Measurements from ENCODE around the gene WNT7B.

WNT7B gene

DNA sequence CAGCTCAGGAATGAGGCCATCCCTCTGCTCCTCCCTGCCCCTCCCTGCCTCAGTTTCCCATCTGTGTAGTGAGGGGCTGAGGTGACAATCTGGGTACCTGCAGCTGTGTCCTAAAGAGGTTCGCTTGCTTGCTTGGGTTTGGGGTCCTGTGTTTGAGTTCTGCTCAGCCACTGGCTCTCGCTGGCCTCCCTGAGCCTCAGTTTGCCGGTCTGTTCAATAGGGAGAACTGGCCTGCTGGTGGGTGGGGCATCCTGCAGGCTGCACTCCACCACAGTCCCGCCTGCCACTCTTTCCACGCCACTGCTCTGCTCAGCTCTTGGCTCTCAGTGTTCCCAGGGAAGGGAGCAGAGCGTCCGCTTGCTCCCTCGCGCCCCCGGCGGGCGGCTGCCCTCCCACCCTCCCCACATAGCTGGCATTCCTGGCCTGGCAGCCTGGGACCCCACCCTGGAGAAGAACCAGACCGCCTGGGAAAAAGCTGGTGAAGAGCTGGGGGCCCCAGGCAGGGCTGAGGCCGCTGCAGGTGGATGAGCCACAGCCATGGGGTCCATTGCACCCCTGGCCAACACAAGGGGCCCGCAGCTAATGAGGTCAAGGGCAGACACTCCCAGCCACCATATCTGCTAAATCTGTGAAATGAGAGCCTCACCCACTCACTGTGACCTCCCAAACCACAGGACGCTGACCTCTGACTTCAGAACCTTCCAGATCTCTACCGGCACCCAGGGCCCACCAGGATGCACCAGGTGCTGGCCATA lies 15.1 kb downstream of the WNT7B start:
- TF ChIP-seq, protein P1, sequence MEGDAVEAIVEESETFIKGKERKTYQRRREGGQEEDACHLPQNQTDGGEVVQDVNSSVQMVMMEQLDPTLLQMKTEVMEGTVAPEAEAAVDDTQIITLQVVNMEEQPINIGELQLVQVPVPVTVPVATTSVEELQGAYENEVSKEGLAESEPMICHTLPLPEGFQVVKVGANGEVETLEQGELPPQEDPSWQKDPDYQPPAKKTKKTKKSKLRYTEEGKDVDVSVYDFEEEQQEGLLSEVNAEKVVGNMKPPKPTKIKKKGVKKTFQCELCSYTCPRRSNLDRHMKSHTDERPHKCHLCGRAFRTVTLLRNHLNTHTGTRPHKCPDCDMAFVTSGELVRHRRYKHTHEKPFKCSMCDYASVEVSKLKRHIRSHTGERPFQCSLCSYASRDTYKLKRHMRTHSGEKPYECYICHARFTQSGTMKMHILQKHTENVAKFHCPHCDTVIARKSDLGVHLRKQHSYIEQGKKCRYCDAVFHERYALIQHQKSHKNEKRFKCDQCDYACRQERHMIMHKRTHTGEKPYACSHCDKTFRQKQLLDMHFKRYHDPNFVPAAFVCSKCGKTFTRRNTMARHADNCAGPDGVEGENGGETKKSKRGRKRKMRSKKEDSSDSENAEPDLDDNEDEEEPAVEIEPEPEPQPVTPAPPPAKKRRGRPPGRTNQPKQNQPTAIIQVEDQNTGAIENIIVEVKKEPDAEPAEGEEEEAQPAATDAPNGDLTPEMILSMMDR (IDR thresholded peaks at IDR 0.05; ENCODE audit: borderline replicate concordance, insufficient read depth, low read depth, low read length): no peak
- H3K4me3 ChIP-seq (ENCODE audit: low read depth, low read length): no peak overlapping the region

DNA sequence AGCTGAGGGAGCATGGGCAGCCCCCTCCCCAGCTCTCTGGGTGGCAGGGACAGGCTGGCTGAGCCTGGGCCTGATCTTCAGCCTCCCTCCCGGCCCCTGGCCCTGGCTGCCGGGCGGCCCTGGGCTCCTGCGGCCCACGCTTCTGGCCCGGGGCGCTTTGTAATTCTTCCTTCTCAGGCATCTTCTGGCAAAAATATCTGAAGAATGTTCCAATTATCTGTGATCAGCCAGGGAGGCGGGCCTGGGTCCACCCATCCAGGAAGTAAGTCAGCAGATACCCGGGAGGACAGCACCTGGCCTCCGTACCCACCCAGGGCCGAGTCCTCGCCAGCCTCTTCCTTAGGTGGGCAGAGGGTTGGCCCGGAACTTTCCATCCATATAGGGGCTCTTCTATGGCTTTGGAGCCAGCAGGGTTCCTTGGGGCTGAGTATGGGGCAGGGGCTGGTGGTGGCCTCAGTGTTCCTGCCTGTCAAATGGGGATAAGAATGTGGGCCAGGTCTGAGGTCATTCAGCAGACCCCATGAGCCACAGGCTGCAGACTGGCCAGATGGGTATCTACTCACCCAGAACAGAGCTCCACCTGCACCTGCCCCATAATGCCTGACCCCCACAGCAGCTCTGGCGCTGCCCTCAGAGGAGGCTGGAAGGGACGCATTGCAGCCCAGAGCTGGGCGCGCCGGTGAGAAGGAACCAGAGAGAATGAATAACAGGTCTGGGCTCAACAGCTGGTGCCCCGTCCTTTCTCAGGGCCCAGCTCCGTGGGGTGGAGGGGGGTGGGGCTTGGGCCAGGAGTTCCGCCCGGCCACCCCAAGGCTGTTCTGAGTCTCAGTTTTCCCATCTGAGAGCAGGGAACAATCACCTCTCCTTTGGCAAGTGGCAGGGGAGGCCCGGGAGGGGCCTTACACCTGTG lies 16.2 kb downstream of the WNT7B start:
- no peak overlapping the region for H3K4me3 ChIP-seq (ENCODE audit: low read depth, low read length)
- TF ChIP-seq, protein P1 (IDR thresholded peaks at IDR 0.05; ENCODE audit: borderline replicate concordance, insufficient read depth, low read depth, low read length): no peak

DNA sequence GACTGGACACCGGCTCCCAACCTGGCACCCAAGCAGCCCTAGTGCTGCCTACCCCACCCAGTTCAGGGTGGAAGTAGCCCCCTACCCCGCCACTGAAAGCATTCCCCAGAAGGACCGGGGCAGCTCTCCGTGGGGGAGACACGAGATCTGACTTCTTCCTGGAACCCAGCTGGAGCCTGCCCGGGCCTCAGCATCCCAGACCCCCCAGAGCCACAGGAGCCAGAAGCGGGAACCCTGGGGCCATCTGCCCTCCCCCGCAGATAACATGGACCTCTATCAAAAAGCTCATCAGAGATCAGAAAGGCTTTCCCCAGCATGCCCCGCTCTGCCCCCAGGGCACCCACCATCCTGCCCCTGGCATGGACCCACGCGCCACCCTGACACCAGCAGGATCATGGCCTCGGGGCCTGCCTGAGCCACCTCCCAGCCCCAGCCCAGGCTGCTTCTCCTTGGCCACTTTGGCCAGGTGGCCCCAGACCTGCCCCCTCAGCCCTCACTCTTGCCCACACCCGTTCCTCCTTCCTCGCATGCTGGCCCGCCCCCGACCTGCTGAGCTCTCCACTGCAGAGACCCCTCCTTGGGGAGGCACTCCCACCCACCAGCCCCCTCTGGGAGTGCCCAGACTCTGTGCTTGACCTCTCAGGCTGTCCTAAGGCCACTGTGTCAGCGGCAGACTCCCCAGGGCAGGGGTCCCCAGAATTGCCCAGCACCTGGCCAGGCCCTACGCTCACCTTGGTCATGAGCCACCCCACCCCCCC lies 17.1 kb downstream of the WNT7B start:
- TF ChIP-seq, protein P1 (IDR thresholded peaks at IDR 0.05; ENCODE audit: borderline replicate concordance, insufficient read depth, low read depth, low read length): no peak
- H3K4me3 ChIP-seq (ENCODE audit: low read depth, low read length): no peak overlapping the region

DNA sequence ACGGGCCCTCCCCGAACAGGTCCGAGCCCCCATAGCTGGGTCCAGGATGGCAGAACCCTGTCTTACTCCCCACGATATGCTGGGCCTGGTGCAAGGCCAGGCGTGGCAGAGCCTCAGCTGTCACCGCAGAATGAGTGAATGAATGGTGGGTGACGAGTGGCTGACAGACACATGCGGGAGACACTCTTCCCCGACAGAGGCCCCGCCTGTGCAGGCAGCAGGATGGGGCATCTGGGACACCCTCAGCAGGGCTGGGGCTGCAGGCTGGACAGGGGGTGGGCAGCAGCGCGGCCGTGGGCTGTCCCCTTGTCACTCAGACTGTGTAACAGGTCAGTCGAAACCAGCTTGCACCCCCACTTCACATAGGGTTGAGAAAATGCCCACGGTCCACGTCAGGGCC lies 18.0 kb downstream of the WNT7B start:
- TF ChIP-seq, protein P1 (IDR thresholded peaks at IDR 0.05; ENCODE audit: borderline replicate concordance, insufficient read depth, low read depth, low read length): no peak
- H3K4me3 ChIP-seq (ENCODE audit: low read depth, low read length): no peak overlapping the region

DNA sequence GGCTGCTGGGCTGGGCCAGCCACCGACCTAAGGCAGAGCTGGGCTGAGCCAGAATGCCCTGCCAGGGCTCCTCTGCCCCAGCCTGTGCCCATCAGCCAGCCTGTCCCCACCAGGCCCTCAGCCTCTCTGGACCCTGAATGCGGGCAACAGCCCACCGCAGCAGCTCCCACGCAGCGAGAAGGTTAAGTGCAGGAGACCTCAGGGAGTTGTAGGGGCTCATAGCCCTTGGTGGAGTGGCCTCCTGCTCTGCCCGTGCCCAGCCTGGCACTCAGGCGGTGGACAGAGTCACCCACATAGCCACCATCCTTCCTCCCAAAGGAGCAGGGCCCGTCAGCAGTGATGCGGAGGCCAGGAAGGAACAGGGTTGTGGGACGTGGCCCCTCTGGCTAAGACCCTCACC lies 19.1 kb downstream of the WNT7B start:
- TF ChIP-seq, protein P1 (IDR thresholded peaks at IDR 0.05; ENCODE audit: borderline replicate concordance, insufficient read depth, low read depth, low read length): no peak

DNA sequence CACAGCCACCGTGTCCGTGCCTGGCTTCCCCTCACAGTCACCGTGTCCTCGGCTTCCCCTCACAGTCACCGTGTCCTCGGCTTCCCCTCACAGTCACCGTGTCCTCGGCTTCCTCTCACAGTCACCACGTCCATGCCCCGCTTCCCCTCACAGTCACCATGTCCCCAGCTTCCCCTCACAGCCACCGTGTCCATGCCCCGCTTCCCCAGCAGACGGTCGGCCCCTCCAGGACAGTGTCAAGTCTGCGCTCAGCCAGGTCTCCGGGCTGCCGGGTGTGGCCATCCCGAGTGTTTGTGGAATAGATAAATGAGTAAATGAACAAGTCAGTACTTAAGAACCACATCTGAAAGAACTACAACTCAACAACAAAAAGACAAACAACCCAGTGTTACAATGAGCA lies 23.8 kb downstream of the WNT7B start:
- no peak overlapping the region for H3K4me3 ChIP-seq (ENCODE audit: low read depth, low read length)
- TF ChIP-seq, protein P1 (IDR thresholded peaks at IDR 0.05; ENCODE audit: borderline replicate concordance, insufficient read depth, low read depth, low read length): no peak

More for the DNA sequence above, 19.1 kb downstream of the WNT7B start:
- H3K4me3 ChIP-seq (ENCODE audit: low read depth, low read length): no peak overlapping the region
